ENCODE measurements around the gene THSD4.

DNA sequence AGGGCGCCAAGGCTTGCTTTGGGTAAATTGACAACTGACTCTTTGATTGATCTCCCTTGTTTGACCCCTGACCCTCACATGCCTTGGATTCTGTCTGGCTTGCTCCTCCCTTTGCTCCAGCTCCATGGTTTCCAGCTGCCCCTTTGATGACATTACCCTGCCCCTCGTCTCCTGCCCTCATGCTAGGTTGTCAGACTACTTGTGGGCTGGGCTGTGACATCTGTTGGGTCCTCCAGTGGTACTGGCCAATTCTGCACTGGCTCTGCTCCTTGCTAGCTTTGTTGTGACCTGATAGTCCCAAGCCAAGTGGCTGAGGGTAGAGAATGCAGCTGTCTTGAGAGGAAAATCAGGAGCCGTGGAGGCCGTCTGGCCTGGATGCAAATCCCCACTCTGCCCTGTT is 6.2 kb downstream of the THSD4 start:
- TF ChIP-seq POLR2A (IDR thresholded peaks at IDR 0.05), result no peak
- TF ChIP-seq, protein P1, sequence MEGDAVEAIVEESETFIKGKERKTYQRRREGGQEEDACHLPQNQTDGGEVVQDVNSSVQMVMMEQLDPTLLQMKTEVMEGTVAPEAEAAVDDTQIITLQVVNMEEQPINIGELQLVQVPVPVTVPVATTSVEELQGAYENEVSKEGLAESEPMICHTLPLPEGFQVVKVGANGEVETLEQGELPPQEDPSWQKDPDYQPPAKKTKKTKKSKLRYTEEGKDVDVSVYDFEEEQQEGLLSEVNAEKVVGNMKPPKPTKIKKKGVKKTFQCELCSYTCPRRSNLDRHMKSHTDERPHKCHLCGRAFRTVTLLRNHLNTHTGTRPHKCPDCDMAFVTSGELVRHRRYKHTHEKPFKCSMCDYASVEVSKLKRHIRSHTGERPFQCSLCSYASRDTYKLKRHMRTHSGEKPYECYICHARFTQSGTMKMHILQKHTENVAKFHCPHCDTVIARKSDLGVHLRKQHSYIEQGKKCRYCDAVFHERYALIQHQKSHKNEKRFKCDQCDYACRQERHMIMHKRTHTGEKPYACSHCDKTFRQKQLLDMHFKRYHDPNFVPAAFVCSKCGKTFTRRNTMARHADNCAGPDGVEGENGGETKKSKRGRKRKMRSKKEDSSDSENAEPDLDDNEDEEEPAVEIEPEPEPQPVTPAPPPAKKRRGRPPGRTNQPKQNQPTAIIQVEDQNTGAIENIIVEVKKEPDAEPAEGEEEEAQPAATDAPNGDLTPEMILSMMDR (IDR thresholded peaks at IDR 0.05), result no peak

Data from suprapubic skin (tissue), 3 donors.